Measurements from ENCODE around the gene SLC2A13.
A peak's percentile ranks its signal among the peaks of the same experiment; 100 is the strongest.
"Not testable (repeated sequence)": the region's sequence is repeated elsewhere in the genome, so short reads cannot be mapped to it uniquely, and the experiment has no call there.

The SLC2A13 gene

GRCh38 chr12:39798977-39799376, 306.9 kb downstream of the SLC2A13 start:
- no peak for DNase-seq (ENCODE audit: low read depth, low spot score)
- H3K4me3 ChIP-seq (ENCODE audit: low read length), result no peak overlapping the region

GRCh38 chr12:39798429-39798828, 307.5 kb downstream of the SLC2A13 start:
- DNase-seq (ENCODE audit: low read depth, low spot score), result no peak
- no peak overlapping the region for H3K4me3 ChIP-seq (ENCODE audit: low read length)

GRCh38 chr12:39795481-39795880, 310.4 kb downstream of the SLC2A13 start:
- H3K4me3 ChIP-seq (ENCODE audit: low read length), result no peak overlapping the region
- no peak for DNase-seq (ENCODE audit: low read depth, low spot score)

GRCh38 chr12:39792938-39793337, 312.9 kb downstream of the SLC2A13 start:
- no peak for DNase-seq (ENCODE audit: low read depth, low spot score)
- no peak overlapping the region for H3K4me3 ChIP-seq (ENCODE audit: low read length)

- no peak overlapping the region for H3K4me3 ChIP-seq (ENCODE audit: low read length)
- no peak for DNase-seq (ENCODE audit: low read depth, low spot score)
Measured at GRCh38 chr12:39788239-39788638, 317.6 kb downstream of the SLC2A13 start.

- H3K4me3 ChIP-seq (ENCODE audit: low read length); DNase-seq (ENCODE audit: low read depth, low spot score): not testable (repeated sequence)
Measured at GRCh38 chr12:39785814-39786213, 320.1 kb downstream of the SLC2A13 start.

GRCh38 chr12:39782026-39782545, 323.8 kb downstream of the SLC2A13 start:
- no peak for DNase-seq (ENCODE audit: low read depth, low spot score)
- H3K4me3 ChIP-seq (ENCODE audit: low read length), result no peak overlapping the region

- no peak for DNase-seq (ENCODE audit: low read depth, low spot score)
- no peak overlapping the region for H3K4me3 ChIP-seq (ENCODE audit: low read length)
Measured at GRCh38 chr12:39780913-39781446, 324.9 kb downstream of the SLC2A13 start.

GRCh38 chr12:39780411-39780912, 325.4 kb downstream of the SLC2A13 start:
- DNase-seq (ENCODE audit: low read depth, low spot score), result no peak
- H3K4me3 ChIP-seq (ENCODE audit: low read length), result no peak overlapping the region

- H3K4me3 ChIP-seq (ENCODE audit: low read length), result no peak overlapping the region
- no peak for DNase-seq (ENCODE audit: low read depth, low spot score)
Measured at GRCh38 chr12:39779768-39780340, 326.0 kb downstream of the SLC2A13 start.

- H3K4me3 ChIP-seq (ENCODE audit: low read length), result no peak overlapping the region
- DNase-seq (ENCODE audit: low read depth, low spot score), result no peak
Measured at GRCh38 chr12:39777465-39777864, 328.4 kb downstream of the SLC2A13 start.

- no peak overlapping the region for H3K4me3 ChIP-seq (ENCODE audit: low read length)
- no peak for DNase-seq (ENCODE audit: low read depth, low spot score)
Measured at GRCh38 chr12:39773266-39773665, 332.6 kb downstream of the SLC2A13 start.

- no peak for DNase-seq (ENCODE audit: low read depth, low spot score)
- H3K4me3 ChIP-seq (ENCODE audit: low read length), result no peak overlapping the region
Measured at GRCh38 chr12:39772821-39773259, 333.0 kb downstream of the SLC2A13 start.

- no peak overlapping the region for H3K4me3 ChIP-seq (ENCODE audit: low read length)
- no peak for DNase-seq (ENCODE audit: low read depth, low spot score)
Measured at GRCh38 chr12:39771456-39771855, 334.4 kb downstream of the SLC2A13 start.

GRCh38 chr12:39764944-39765560, 340.8 kb downstream of the SLC2A13 start:
- no peak overlapping the region for H3K4me3 ChIP-seq (ENCODE audit: low read length)
- DNase-seq (ENCODE audit: low read depth, low spot score), result peak; percentile 25

GRCh38 chr12:39763890-39764169, 342.1 kb downstream of the SLC2A13 start:
- no peak overlapping the region for H3K4me3 ChIP-seq (ENCODE audit: low read length)
- DNase-seq (ENCODE audit: low read depth, low spot score), result no peak

GRCh38 chr12:39763071-39763889, 342.6 kb downstream of the SLC2A13 start:
- H3K4me3 ChIP-seq (ENCODE audit: low read length), result no peak overlapping the region
- no peak for DNase-seq (ENCODE audit: low read depth, low spot score)

GRCh38 chr12:39755478-39755877, 350.4 kb downstream of the SLC2A13 start:
- no peak for DNase-seq (ENCODE audit: low read depth, low spot score)
- H3K4me3 ChIP-seq (ENCODE audit: low read length), result no peak overlapping the region

- DNase-seq (ENCODE audit: low read depth, low spot score), result no peak
- no peak overlapping the region for H3K4me3 ChIP-seq (ENCODE audit: low read length)
Measured at GRCh38 chr12:39752482-39753137, 353.3 kb downstream of the SLC2A13 start.

Data from Jurkat, Clone E6-1 (cell line).